HepG2 (cell line): ENCODE results near the gene TBCB. TPM values are rescaled to one million over a fixed set of nuclear protein-coding genes. Genes with fewer than 3 reads are reported as not detected.

Source experiments
- GTF3A ChIP-seq: sonication (generic); formaldehyde crosslinking; conservative IDR thresholded peaks from 2 replicates; pipeline ENCODE4 v1.4.0; 2020; ENCODE audit warnings: mild to moderate bottlenecking, missing genetic modification reagents
- MYC ChIP-seq: sonication (generic); formaldehyde crosslinking; IDR thresholded peaks from 2 replicates; pipeline ENCODE4 v1.9.0; 2021; ENCODE audit warnings: missing genetic modification reagents, borderline replicate concordance
- PHB2 ChIP-seq: fragments of 450-650 bp; IDR thresholded peaks from 2 replicates; pipeline ENCODE4 v1.6.1; 2018; ENCODE audit not compliant: partially characterized antibody
- ZNF317 ChIP-seq: sonication (generic); formaldehyde crosslinking; IDR thresholded peaks from 2 replicates; pipeline ENCODE4 v1.5.0; 2020; ENCODE audit warnings: mild to moderate bottlenecking, missing genetic modification reagents
- ZNF790 ChIP-seq: sonication (generic); formaldehyde crosslinking; IDR thresholded peaks from 2 replicates; pipeline ENCODE4 v1.8.0; 2022; ENCODE audit warnings: missing genetic modification reagents, mild to moderate bottlenecking, borderline replicate concordance
- polyA plus RNA-seq, 8 experiments: library from polyadenylated mRNA; depleted of rRNA in 3 of 8; stranded (reverse) in 7 of 8; unstranded in 1 of 8; fragments of >200 nt; fragmentation: Illumina TruSeq in 4 of 8; extraction: Trizol in 4 of 8; gene quantifications; 2 replicates each; pipeline versions ENCODE4 v1.2.1 to v1.2.3, GENCODE V29; 2011 to 2016; ENCODE audit warnings: low read depth in 4 of 8, missing spikeins in 1 of 8, mixed read lengths in 1 of 8; ENCODE audit not compliant: insufficient read depth in 1 of 8
- total RNA-seq, 5 experiments: library from RNA; depleted of rRNA; stranded (reverse); fragments of >200 nt; fragmentation: Illumina TruSeq; extraction: Trizol; gene quantifications; 2 replicates each; pipeline ENCODE4 v1.2.3, GENCODE V29; 2016; ENCODE audit warnings: low read depth in 1 of 5
- TF ChIP-seq, protein P1 (sequence below): sonication (generic); formaldehyde crosslinking; IDR thresholded peaks from 2 replicates; pipeline ENCODE4 v1.4.0; 2020; ENCODE audit warnings: mild to moderate bottlenecking, low read depth, missing genetic modification reagents
- TF ChIP-seq, protein P2 (sequence below): sonication (generic); formaldehyde crosslinking; IDR thresholded peaks from 2 replicates; pipeline ENCODE4 v1.9.0; 2021; ENCODE audit warnings: missing genetic modification reagents, borderline replicate concordance
- TF ChIP-seq, protein P3 (sequence below): sonication (generic); formaldehyde crosslinking; IDR thresholded peaks from one replicate; pipeline ENCODE4 v1.5.1; 2020; ENCODE audit warnings: mild to moderate bottlenecking, missing genetic modification reagents; ENCODE audit errors: not compliant biosample characterization
- TF ChIP-seq, protein P4 (sequence below): sonication (generic); formaldehyde crosslinking; IDR thresholded peaks from 2 replicates; pipeline ENCODE4 v1.4.0; 2020; ENCODE audit warnings: missing genetic modification reagents, borderline replicate concordance
- TF ChIP-seq, protein P5 (sequence below): sonication (generic); formaldehyde crosslinking; IDR thresholded peaks from 2 replicates; pipeline ENCODE4 v1.4.0; 2020; ENCODE audit warnings: missing genetic modification reagents
- TF ChIP-seq, protein P6 (sequence below): conservative IDR thresholded peaks from 2 replicates; pipeline ENCODE4 v1.6.1; 2018; ENCODE audit warnings: missing genetic modification reagents

TBCB gene
- total and polyA plus RNA-seq, 2 of the 13 experiments (the other 11 are each of a cell fraction or from before 2014, with no cell fraction given): 271 to 276 TPM

DNA sequence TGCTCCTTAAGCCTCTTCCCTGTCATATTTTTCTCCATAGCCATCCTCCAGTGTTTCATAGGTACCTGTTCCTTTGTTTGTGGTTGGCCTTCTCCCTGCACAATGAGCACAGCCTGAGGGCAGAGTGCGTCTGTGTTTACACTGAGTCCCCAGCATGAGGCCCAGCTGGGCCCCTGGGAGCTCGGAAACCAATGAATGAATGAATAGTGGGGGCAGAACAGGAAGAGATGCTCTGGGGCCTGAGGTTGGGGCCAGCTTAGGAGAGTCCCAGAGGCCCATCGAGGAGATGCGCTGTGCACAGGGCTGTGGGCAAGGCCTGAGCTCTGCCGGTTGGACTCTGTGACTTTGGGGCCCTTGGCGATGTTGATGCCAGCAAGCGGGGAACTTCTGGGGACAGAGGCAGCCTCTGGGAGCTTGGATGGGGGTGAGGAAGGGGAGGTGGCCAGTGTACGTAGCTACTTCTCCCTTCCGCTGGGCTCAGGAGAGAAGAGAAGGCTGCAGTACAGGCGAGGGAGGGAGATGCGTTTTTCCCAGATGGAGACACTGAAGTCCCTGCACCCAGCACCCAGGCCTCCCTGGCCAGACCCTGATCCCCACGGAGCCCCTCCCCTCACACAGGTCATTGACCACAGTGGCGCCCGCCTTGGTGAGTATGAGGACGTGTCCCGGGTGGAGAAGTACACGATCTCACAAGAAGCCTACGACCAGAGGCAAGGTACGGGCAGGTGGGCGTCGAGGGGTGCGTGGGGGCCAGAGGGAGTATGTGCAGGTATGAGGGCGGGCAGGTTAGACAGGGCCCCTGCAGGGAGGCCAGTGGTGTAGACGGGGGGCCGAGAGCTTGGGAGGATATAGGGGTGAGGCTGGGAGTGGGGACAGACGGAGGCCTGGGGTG lies 5.1 kb downstream of the TBCB start (continued):
- TF ChIP-seq, protein P1, sequence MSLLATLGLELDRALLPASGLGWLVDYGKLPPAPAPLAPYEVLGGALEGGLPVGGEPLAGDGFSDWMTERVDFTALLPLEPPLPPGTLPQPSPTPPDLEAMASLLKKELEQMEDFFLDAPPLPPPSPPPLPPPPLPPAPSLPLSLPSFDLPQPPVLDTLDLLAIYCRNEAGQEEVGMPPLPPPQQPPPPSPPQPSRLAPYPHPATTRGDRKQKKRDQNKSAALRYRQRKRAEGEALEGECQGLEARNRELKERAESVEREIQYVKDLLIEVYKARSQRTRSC: no peak
- TF ChIP-seq MYC (CRISPR knock-in tag) (peak; percentile 72; the same call in 1 of the 2 replicates), PHB2 (no peak), ZNF317 (CRISPR knock-in tag) (peak; percentile 97), ZNF790 (no peak), GTF3A (CRISPR knock-in tag) (no peak; the same call in 1 of the 2 replicates)
- TF ChIP-seq, protein P2, sequence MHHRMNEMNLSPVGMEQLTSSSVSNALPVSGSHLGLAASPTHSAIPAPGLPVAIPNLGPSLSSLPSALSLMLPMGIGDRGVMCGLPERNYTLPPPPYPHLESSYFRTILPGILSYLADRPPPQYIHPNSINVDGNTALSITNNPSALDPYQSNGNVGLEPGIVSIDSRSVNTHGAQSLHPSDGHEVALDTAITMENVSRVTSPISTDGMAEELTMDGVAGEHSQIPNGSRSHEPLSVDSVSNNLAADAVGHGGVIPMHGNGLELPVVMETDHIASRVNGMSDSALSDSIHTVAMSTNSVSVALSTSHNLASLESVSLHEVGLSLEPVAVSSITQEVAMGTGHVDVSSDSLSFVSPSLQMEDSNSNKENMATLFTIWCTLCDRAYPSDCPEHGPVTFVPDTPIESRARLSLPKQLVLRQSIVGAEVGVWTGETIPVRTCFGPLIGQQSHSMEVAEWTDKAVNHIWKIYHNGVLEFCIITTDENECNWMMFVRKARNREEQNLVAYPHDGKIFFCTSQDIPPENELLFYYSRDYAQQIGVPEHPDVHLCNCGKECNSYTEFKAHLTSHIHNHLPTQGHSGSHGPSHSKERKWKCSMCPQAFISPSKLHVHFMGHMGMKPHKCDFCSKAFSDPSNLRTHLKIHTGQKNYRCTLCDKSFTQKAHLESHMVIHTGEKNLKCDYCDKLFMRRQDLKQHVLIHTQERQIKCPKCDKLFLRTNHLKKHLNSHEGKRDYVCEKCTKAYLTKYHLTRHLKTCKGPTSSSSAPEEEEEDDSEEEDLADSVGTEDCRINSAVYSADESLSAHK (CRISPR knock-in tag): no peak
- TF ChIP-seq, protein P3, sequence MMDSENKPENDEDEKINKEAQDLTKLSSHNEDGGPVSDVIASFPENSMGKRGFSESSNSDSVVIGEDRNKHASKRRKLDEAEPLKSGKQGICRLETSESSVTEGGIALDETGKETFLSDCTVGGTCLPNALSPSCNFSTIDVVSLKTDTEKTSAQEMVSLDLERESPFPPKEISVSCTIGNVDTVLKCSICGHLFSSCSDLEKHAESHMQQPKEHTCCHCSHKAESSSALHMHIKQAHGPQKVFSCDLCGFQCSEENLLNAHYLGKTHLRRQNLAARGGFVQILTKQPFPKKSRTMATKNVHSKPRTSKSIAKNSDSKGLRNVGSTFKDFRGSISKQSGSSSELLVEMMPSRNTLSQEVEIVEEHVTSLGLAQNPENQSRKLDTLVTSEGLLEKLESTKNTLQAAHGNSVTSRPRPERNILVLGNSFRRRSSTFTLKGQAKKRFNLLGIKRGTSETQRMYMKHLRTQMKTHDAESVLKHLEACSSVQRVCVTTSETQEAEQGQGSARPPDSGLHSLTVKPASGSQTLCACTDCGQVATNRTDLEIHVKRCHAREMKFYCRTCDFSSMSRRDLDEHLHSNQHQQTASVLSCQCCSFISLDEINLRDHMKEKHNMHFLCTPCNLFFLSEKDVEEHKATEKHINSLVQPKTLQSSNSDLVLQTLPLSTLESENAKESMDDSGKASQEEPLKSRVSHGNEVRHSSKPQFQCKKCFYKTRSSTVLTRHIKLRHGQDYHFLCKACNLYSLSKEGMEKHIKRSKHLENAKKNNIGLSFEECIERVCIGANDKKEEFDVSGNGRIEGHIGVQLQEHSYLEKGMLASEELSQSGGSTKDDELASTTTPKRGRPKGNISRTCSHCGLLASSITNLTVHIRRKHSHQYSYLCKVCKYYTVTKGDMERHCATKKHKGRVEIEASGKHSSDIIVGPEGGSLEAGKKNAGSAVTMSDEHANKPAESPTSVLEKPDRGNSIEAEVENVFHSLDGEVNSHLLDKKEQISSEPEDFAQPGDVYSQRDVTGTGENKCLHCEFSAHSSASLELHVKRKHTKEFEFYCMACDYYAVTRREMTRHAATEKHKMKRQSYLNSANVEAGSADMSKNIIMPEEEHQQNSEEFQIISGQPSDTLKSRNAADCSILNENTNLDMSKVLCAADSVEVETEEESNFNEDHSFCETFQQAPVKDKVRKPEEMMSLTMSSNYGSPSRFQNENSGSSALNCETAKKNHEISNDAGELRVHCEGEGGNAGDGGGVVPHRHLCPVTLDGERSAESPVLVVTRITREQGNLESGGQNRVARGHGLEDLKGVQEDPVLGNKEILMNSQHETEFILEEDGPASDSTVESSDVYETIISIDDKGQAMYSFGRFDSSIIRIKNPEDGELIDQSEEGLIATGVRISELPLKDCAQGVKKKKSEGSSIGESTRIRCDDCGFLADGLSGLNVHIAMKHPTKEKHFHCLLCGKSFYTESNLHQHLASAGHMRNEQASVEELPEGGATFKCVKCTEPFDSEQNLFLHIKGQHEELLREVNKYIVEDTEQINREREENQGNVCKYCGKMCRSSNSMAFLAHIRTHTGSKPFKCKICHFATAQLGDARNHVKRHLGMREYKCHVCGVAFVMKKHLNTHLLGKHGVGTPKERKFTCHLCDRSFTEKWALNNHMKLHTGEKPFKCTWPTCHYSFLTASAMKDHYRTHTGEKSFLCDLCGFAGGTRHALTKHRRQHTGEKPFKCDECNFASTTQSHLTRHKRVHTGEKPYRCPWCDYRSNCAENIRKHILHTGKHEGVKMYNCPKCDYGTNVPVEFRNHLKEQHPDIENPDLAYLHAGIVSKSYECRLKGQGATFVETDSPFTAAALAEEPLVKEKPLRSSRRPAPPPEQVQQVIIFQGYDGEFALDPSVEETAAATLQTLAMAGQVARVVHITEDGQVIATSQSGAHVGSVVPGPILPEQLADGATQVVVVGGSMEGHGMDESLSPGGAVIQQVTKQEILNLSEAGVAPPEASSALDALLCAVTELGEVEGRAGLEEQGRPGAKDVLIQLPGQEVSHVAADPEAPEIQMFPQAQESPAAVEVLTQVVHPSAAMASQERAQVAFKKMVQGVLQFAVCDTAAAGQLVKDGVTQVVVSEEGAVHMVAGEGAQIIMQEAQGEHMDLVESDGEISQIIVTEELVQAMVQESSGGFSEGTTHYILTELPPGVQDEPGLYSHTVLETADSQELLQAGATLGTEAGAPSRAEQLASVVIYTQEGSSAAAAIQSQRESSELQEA (CRISPR knock-in tag): no peak
- TF ChIP-seq, protein P4, sequence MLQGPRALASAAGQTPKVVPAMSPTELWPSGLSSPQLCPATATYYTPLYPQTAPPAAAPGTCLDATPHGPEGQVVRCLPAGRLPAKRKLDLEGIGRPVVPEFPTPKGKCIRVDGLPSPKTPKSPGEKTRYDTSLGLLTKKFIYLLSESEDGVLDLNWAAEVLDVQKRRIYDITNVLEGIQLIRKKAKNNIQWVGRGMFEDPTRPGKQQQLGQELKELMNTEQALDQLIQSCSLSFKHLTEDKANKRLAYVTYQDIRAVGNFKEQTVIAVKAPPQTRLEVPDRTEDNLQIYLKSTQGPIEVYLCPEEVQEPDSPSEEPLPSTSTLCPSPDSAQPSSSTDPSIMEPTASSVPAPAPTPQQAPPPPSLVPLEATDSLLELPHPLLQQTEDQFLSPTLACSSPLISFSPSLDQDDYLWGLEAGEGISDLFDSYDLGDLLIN: no peak
- TF ChIP-seq, protein P5, sequence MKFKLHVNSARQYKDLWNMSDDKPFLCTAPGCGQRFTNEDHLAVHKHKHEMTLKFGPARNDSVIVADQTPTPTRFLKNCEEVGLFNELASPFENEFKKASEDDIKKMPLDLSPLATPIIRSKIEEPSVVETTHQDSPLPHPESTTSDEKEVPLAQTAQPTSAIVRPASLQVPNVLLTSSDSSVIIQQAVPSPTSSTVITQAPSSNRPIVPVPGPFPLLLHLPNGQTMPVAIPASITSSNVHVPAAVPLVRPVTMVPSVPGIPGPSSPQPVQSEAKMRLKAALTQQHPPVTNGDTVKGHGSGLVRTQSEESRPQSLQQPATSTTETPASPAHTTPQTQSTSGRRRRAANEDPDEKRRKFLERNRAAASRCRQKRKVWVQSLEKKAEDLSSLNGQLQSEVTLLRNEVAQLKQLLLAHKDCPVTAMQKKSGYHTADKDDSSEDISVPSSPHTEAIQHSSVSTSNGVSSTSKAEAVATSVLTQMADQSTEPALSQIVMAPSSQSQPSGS: peak; percentile 80
- TF ChIP-seq, protein P6, sequence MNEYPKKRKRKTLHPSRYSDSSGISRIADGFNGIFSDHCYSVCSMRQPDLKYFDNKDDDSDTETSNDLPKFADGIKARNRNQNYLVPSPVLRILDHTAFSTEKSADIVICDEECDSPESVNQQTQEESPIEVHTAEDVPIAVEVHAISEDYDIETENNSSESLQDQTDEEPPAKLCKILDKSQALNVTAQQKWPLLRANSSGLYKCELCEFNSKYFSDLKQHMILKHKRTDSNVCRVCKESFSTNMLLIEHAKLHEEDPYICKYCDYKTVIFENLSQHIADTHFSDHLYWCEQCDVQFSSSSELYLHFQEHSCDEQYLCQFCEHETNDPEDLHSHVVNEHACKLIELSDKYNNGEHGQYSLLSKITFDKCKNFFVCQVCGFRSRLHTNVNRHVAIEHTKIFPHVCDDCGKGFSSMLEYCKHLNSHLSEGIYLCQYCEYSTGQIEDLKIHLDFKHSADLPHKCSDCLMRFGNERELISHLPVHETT (CRISPR knock-in tag): no peak
